ENCODE data around the gene MSH5. TPM values are rescaled to one million over a fixed set of nuclear protein-coding genes. Genes with fewer than 3 reads are reported as not detected.

The MSH5 gene
- total RNA-seq, 1 experiment from 2014 or later, result 22.4 TPM

GRCh38 chr6:31778999-31779885 lies 39.4 kb downstream of the MSH5 start:
- Histone ChIP-seq H4K20me1 (ENCODE audit: control insufficient read depth, insufficient read depth, insufficient read length) (no peaks in the 10 kb centered on the region), H2AK5ac (ENCODE audit: insufficient read length, low read length) (no peak overlapping the region), H3K14ac (ENCODE audit: insufficient read depth, low read length) (no peak overlapping the region), H3K23ac (ENCODE audit: insufficient read length, low read depth, low read length) (no peak overlapping the region), H4K8ac (replicated peaks; ENCODE audit: insufficient read length, low read depth, low read length) (no peak overlapping the region), H3K4me2 (ENCODE audit: insufficient read depth, insufficient read length, low read length) (no peak overlapping the region), H3K27me3 (ENCODE audit: insufficient read depth, low read length) (no peaks in the 10 kb centered on the region), H3K56ac (ENCODE audit: insufficient read length, low read depth, low read length) (no peak overlapping the region), H3K79me2 (ENCODE audit: insufficient read depth, low read length) (no peaks in the 10 kb centered on the region), H4K91ac (ENCODE audit: insufficient read length, low read depth, low read length) (no peak overlapping the region), H2BK12ac (ENCODE audit: insufficient read length, low read depth, low read length) (no peak overlapping the region), H3K4ac (ENCODE audit: low read depth, low read length) (no peak overlapping the region), H3T11ph (ENCODE audit: low read length) (no peak overlapping the region), H3K9me3 (ENCODE audit: control insufficient read depth, low read depth, low read length) (no peaks in the 10 kb centered on the region), H3K9ac (ENCODE audit: extremely low read depth, insufficient read length, low read length) (no peak overlapping the region), H2BK5ac (ENCODE audit: insufficient read length, low read length) (no peak overlapping the region), H3K18ac (ENCODE audit: insufficient read length, low read depth, low read length) (no peak overlapping the region), H3K79me1 (ENCODE audit: insufficient read depth, low read depth, low read length, poor library complexity, severe bottlenecking) (no peaks in the 10 kb centered on the region), H2BK120ac (ENCODE audit: low read depth, low read length, poor library complexity, severe bottlenecking) (no peak overlapping the region), H2BK15ac (ENCODE audit: low read depth, low read length) (no peak overlapping the region), H2AFZ (ENCODE audit: low read length) (no peak overlapping the region), H3K4me1 (ENCODE audit: insufficient read depth, low read length) (no peaks in the 10 kb centered on the region), H3K23me2 (ENCODE audit: insufficient read length, low read depth, low read length, poor library complexity, severe bottlenecking) (no peaks in the 10 kb centered on the region), H4K5ac (ENCODE audit: insufficient read length, low read depth, low read length) (no peak overlapping the region), H2BK20ac (ENCODE audit: low read depth, low read length, poor library complexity, severe bottlenecking) (no peak overlapping the region), H3K27ac (ENCODE audit: insufficient read length, low read depth, low read length) (no peak overlapping the region)
- WGBS (ENCODE audit: extremely low coverage, insufficient read length, low lambda C conversion rate), result no CpG with 5 or more reads among the region's 43 CpGs
- H3K27me3 Mint-ChIP-seq (ENCODE audit: low read depth), result no peaks in the 10 kb centered on the region
- H3K9me3 Mint-ChIP-seq, result no peaks in the 10 kb centered on the region
- H3K36me3 Mint-ChIP-seq (ENCODE audit: insufficient read depth in 1 of 3, low read depth in 3 of 3), result peaks cover 37 to 61% (median 44%) of the 10 kb centered on the region in 3 experiments
- no peak overlapping the region for H3K4me3 Mint-ChIP-seq
- no peak for DNase-seq
- H3K27ac Mint-ChIP-seq, result no peak overlapping the region
- no peak for TF ChIP-seq CTCF (conservative IDR thresholded peaks at IDR 0.05)
- H3K4me1 Mint-ChIP-seq, result peaks cover 5 to 10% of the 10 kb centered on the region in 2 experiments; a peak in 3 of 4 replicates
